Liver (tissue), 2 donors: ENCODE data around the gene OSCP1.

Experiments
- CTCF ChIP-seq: fragments of 150-350 bp; IDR thresholded peaks from 2 replicates; pipeline ENCODE4 v1.5.1; 2017; ENCODE audit warnings: improper control_type of control experiment, low read depth, low read length; ENCODE audit not compliant: missing input control
- MAX ChIP-seq: IDR thresholded peaks from 2 replicates; pipeline ENCODE4 v1.6.1; 2016; ENCODE audit warnings: antibody characterized with exemption
- donor health status: healthy.

- TF ChIP-seq CTCF (no peak), MAX (no peak)
Measured at GRCh38 chr1:36408479-36408878, 41.8 kb downstream of the OSCP1 start.
